OCI-LY3 (cell line): ENCODE measurements around the gene EPC2.

ENCODE experiments used
- H2AFZ ChIP-seq: fragments of 200-600, 300-600 bp; shearing (Covaris generic); 2 replicates; pipeline ENCODE4 v1.6.0; 2014; ENCODE audit warnings: antibody characterized with exemption, low read depth, low read length
- H3K27ac ChIP-seq: fragments of 200-600, 300-600 bp; sonication (generic); 2 replicates; pipeline ENCODE4 v1.5.1; 2014; ENCODE audit warnings: mild to moderate bottlenecking, low read length, moderate library complexity, mixed read lengths
- H3K27me3 ChIP-seq: fragments of 200-600, 300-600 bp; sonication (generic); 2 replicates; pipeline ENCODE4 v1.6.1; 2014; ENCODE audit warnings: low read depth, low read length, mixed read lengths
- H3K36me3 ChIP-seq: fragments of 200-600, 300-600 bp; sonication (generic); replicated peaks from 2 replicates; pipeline ENCODE3; 2014; ENCODE audit warnings: low read depth, low read length, mixed read lengths
- H3K4me1 ChIP-seq: fragments of 300-600, 200-600 bp; sonication (generic); 2 replicates; pipeline ENCODE4 v1.6.1; 2014; ENCODE audit warnings: low read length, mixed read lengths
- H3K4me2 ChIP-seq: fragments of 200-600, 300-600 bp; sonication (generic); 2 replicates; pipeline ENCODE4 v1.6.1; 2014; ENCODE audit warnings: low read length, mixed read lengths
- H3K4me3 ChIP-seq: fragments of 300-600, 200-600 bp; sonication (generic); 2 replicates; pipeline ENCODE4 v1.5.1; 2014; ENCODE audit warnings: antibody characterized with exemption, mild to moderate bottlenecking, low read length, moderate library complexity
- H3K79me2 ChIP-seq: fragments of 300-600, 200-600 bp; shearing (Covaris generic); 2 replicates; pipeline ENCODE4 v1.6.1; 2014; ENCODE audit warnings: mild to moderate bottlenecking, low read length, mixed read lengths
- H3K9ac ChIP-seq: fragments of 300-600, 200-600 bp; shearing (Covaris generic); 2 replicates; pipeline ENCODE4 v1.6.0; 2014; ENCODE audit warnings: mild to moderate bottlenecking, low read length, moderate library complexity
- H3K9me3 ChIP-seq: fragments of 200-600, 300-600 bp; shearing (Covaris generic); 2 replicates; pipeline ENCODE4 v1.6.1; 2014; ENCODE audit warnings: low read length, mixed read lengths; ENCODE audit not compliant: insufficient read depth
- H4K20me1 ChIP-seq: fragments of 200-600, 300-600 bp; sonication (generic); 2 replicates; pipeline ENCODE4 v1.6.1; 2016; ENCODE audit warnings: low read length, mixed read lengths; ENCODE audit not compliant: insufficient read depth
- EZH2phosphoT487 ChIP-seq: fragments of 200-600 bp; shearing (Covaris generic); IDR thresholded peaks from 2 replicates; pipeline ENCODE4 v1.6.1; 2018; ENCODE audit warnings: antibody characterized with exemption, mixed run types, low read depth
- TF ChIP-seq, protein P1 (sequence below): fragments of 200-600, 300-600 bp; sonication (generic); IDR thresholded peaks from 2 replicates; pipeline ENCODE4 v1.5.1; 2014; ENCODE audit warnings: antibody characterized with exemption, low read length, low read depth

EPC2 gene, protein sequence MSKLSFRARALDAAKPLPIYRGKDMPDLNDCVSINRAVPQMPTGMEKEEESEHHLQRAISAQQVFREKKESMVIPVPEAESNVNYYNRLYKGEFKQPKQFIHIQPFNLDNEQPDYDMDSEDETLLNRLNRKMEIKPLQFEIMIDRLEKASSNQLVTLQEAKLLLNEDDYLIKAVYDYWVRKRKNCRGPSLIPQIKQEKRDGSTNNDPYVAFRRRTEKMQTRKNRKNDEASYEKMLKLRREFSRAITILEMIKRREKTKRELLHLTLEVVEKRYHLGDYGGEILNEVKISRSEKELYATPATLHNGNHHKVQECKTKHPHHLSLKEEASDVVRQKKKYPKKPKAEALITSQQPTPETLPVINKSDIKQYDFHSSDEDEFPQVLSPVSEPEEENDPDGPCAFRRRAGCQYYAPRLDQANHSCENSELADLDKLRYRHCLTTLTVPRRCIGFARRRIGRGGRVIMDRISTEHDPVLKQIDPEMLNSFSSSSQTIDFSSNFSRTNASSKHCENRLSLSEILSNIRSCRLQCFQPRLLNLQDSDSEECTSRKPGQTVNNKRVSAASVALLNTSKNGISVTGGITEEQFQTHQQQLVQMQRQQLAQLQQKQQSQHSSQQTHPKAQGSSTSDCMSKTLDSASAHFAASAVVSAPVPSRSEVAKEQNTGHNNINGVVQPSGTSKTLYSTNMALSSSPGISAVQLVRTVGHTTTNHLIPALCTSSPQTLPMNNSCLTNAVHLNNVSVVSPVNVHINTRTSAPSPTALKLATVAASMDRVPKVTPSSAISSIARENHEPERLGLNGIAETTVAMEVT

DNA sequence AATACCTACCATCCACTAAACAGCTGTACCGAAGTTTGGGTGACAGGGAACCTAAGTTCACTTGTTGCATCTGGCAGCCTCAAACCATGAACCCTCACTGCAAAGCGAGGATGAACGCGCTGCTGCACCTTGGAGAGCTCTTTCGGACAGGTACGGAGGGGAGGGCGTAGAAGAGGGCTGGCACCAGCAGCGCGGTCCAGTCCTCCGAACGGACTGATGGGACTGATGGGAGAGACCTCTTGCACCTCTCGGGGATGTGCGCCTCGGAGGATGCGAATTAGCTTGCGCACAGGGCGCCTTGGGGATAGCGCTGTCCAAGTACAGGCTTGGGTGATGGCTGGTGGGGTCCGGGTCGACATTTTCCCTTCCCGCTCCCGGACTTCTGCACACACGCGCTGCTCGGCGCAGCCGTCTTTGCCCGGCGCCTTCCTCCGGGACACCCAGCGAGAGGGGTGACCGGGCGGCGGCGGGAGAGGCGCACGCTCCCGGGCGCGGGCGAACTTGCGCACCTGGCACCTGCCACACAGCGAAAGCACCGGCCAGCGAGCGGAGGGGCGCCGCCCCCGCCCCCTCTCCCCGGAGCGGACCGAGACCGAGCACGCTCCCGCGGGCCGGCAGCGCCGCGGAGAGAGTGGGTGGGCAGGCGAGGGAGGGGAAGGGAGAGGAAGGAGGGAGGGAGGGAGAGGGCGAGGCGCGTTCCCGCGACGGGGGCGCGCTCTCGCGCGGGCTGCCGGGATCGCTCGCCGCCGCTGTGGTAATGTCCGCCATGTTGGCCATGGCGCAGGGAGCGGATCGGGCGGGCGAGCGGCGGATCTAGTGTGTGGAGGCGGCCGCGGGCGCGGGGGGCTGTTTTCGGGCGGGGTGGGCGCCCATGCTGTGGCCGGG lies at the start of gene EPC2:
TSS of gene EPC2 (plus strand) at position 754 of the 885 bp plus-strand sequence. CDS start 267 bp downstream, outside the sequence.
- Histone ChIP-seq H3K9ac (peak within 1 kb of the TSS; percentile 89), H3K4me3 (peak within 1 kb of the TSS; percentile 90), H3K27me3 (no peaks in the 10 kb centered on the region), H2AFZ (peak within 1 kb of the TSS; percentile 90), H4K20me1 (peaks cover 34% of the 10 kb centered on the region), H3K9me3 (no peaks in the 10 kb centered on the region), H3K36me3 (no peaks in the 10 kb centered on the region), H3K79me2 (peaks cover 40% of the 10 kb centered on the region), H3K27ac (peak within 1 kb of the TSS; percentile 82), H3K4me2 (peak within 1 kb of the TSS; percentile 99), H3K4me1 (peaks cover 14% of the 10 kb centered on the region)
- no peak for TF ChIP-seq EZH2phosphoT487
- TF ChIP-seq, protein P1, sequence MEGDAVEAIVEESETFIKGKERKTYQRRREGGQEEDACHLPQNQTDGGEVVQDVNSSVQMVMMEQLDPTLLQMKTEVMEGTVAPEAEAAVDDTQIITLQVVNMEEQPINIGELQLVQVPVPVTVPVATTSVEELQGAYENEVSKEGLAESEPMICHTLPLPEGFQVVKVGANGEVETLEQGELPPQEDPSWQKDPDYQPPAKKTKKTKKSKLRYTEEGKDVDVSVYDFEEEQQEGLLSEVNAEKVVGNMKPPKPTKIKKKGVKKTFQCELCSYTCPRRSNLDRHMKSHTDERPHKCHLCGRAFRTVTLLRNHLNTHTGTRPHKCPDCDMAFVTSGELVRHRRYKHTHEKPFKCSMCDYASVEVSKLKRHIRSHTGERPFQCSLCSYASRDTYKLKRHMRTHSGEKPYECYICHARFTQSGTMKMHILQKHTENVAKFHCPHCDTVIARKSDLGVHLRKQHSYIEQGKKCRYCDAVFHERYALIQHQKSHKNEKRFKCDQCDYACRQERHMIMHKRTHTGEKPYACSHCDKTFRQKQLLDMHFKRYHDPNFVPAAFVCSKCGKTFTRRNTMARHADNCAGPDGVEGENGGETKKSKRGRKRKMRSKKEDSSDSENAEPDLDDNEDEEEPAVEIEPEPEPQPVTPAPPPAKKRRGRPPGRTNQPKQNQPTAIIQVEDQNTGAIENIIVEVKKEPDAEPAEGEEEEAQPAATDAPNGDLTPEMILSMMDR: no peak

DNA sequence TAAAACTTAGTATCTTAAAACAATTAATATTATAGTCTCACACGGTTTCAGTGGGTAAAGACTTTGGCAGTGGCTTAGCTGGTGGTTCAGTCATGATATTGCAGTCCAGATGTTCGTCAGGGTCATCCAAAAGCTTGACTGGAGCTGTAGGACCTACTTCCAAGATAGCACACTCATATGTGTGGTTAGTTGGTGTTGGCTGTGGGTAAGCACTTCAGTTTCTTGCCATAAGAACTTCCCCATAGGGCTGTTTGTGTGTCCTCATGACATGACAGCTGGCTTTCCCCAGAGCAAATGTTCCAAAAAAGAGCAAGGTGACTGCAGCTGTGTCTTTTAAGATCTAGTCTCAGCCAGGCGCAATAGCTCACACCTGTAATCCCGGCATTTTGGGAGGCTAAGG lies 48.5 kb upstream of the EPC2 start:
- Histone ChIP-seq H3K9me3 (no peaks in the 10 kb centered on the region), H3K27me3 (peaks cover 23% of the 10 kb centered on the region), H3K4me2 (no peak overlapping the region), H3K4me1 (no peaks in the 10 kb centered on the region), H2AFZ (no peak overlapping the region), H4K20me1 (no peaks in the 10 kb centered on the region), H3K4me3 (no peak overlapping the region), H3K9ac (no peak overlapping the region), H3K79me2 (no peaks in the 10 kb centered on the region), H3K36me3 (no peaks in the 10 kb centered on the region), H3K27ac (no peak overlapping the region)
- TF ChIP-seq EZH2phosphoT487: no peak
- TF ChIP-seq, protein P1: no peak

DNA sequence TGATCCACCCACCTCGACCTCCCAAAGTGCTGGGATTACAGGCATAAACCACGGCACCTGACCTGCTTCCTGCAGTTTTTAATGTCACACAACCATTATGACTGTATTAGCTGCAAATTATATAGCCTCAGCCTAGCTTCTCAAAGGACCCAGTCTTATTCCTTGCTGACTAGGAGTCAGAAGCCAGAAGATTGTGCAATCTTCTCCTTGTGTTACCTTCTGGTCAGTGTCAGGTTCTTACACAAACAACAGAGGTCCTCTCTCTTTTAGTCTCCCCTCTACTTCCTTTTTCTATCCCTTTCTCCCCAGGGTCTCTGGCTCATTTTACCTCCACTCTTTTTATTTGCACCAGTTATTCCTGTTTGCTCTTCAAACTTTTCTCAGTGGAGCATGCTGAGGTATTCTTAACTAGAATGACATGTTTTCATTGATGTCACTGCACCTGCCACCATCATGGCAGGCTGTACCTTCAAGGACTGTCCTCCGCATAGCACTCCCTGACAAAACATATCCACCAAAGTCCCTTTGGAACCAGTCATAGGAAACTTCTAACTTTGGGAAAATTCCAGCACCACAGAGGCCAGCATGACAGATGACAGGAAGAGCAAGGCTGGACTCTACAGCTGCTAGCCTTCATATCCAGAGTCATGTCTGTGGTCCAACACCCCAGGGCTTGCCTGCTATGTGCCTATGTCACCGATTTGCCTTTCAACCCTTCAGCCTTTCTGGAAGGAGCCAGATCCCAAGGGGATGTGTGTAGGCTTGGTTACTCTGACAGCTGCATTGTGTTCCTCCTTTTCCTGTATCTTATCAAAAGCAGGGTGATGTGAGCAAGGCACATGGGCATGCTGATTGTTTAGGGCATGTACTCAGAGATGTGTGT lies 45.2 kb upstream of the EPC2 start:
- Histone ChIP-seq H4K20me1 (no peaks in the 10 kb centered on the region), H3K9me3 (0 out of 2 replicates have a peak, but pooled peaks cover 6% of the 10 kb centered on the region), H3K27ac (no peak overlapping the region), H3K27me3 (peaks cover 39% of the 10 kb centered on the region), H3K9ac (no peak overlapping the region), H3K4me3 (peak overlapping the region; percentile 49), H3K4me2 (peak overlapping the region; percentile 48), H3K36me3 (no peaks in the 10 kb centered on the region), H3K4me1 (peaks cover 16% of the 10 kb centered on the region), H3K79me2 (no peaks in the 10 kb centered on the region), H2AFZ (no peak overlapping the region)
- TF ChIP-seq EZH2phosphoT487: no peak
- TF ChIP-seq, protein P1: no peak
